ENCODE measurements around the gene SLC12A8. TPM values are rescaled to one million over a fixed set of nuclear protein-coding genes. Genes with fewer than 3 reads are reported as not detected.

The SLC12A8 gene
- total and polyA plus RNA-seq, 9 of the 15 experiments (the other 6 are each of a cell fraction or from before 2014, with no cell fraction given) = 0.04 to 0.33 (median 0.09) TPM; not detected in 4

DNA sequence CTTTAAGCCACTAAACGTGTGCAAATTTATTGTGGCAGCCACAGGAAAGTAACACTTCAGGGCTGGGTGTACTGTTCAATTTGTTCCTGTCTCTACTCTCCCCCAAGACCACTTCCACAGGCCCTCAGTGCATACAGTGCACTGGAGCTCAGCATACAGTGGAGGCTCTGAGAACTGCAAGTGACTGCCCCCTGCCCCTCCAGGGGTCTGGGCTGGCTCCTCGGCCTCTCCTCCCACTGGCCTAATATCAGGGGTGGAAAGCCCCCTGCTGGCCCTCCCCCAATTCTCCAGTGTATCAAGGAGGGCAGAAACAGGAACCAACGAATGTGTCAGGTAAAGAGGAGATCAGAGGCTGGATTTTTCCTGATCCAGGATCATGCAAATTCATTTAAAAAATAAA is 136.8 kb downstream of the SLC12A8 start:
- no peak overlapping the region for H3K4me3 ChIP-seq
- no peaks in the 10 kb centered on the region for H3K9me3 ChIP-seq (replicated peaks; ENCODE audit: control insufficient read depth, insufficient read depth, low read depth, low read length)
- ChIA-PET POLR2A (no interaction called here), CTCF (ENCODE audit: low intra/inter-chr PET ratio) (no interaction called here)
- DNase-seq (ENCODE audit: extremely low read depth in 1 of 4, low spot score in 3 of 4) = no peak
- H3K27ac ChIP-seq (ENCODE audit: extremely low read depth, low read depth, low read length) = no peak overlapping the region
- ATAC-seq = peak; percentile 47; the same call in 1 of the 3 replicates
- H3K27me3 ChIP-seq (ENCODE audit: control insufficient read depth in 2 of 2, insufficient read depth in 2 of 2, low read length in 2 of 2) = peaks cover 0 to 4% of the 10 kb centered on the region in 2 experiments; a peak in 2 of 5 replicates
- H3K9ac ChIP-seq (ENCODE audit: insufficient read depth in 1 of 2, low read depth in 2 of 2, low read length in 2 of 2) = no peak overlapping the region
- intact Hi-C loops (cut with micrococcal nuclease) (no loop called here), in situ Hi-C loops (cut with MboI) (no loop called here)
- FAIRE-seq = no peak
- no peaks in the 10 kb centered on the region for H3K9me1 ChIP-seq (ENCODE audit: control insufficient read depth, insufficient read depth, low read length)
- WGBS (ENCODE audit: insufficient coverage, low coverage, missing lambda C conversion rate) = 0% methylated on average over 3 of the region's 3 CpGs
- no TSS peak for BruUV-seq (replicated peaks)
- H3K79me2 ChIP-seq (ENCODE audit: control insufficient read depth, insufficient read depth, low read length) = no peaks in the 10 kb centered on the region
- H2AFZ ChIP-seq (ENCODE audit: low read depth, low read length) = no peak overlapping the region
- no peaks in the 10 kb centered on the region for H3K4me1 ChIP-seq (replicated peaks in 1 of 2; ENCODE audit: control insufficient read depth in 2 of 2, insufficient read depth in 2 of 2, low read length in 2 of 2)
- no peaks in the 10 kb centered on the region for H4K20me1 ChIP-seq (replicated peaks; ENCODE audit: control insufficient read depth, insufficient read depth, low read length)
- no peak overlapping the region for H3K4me2 ChIP-seq (ENCODE audit: insufficient read depth, low read length)
- H3K36me3 ChIP-seq (ENCODE audit: control insufficient read depth, insufficient read depth, low read length) = no peaks in the 10 kb centered on the region
- no peak for TF ChIP-seq HBP1 (CRISPR knock-in tag; IDR thresholded peaks at IDR 0.05)
- TF ChIP-seq ERF (CRISPR knock-in tag; IDR thresholded peaks at IDR 0.05) = no peak
- TF ChIP-seq PURB (CRISPR knock-in tag; IDR thresholded peaks at IDR 0.05; ENCODE audit: low read depth) = no peak
- no peak for TF ChIP-seq PRDM10 (IDR thresholded peaks at IDR 0.05; ENCODE audit: partially characterized antibody)
- TF ChIP-seq, protein P1, sequence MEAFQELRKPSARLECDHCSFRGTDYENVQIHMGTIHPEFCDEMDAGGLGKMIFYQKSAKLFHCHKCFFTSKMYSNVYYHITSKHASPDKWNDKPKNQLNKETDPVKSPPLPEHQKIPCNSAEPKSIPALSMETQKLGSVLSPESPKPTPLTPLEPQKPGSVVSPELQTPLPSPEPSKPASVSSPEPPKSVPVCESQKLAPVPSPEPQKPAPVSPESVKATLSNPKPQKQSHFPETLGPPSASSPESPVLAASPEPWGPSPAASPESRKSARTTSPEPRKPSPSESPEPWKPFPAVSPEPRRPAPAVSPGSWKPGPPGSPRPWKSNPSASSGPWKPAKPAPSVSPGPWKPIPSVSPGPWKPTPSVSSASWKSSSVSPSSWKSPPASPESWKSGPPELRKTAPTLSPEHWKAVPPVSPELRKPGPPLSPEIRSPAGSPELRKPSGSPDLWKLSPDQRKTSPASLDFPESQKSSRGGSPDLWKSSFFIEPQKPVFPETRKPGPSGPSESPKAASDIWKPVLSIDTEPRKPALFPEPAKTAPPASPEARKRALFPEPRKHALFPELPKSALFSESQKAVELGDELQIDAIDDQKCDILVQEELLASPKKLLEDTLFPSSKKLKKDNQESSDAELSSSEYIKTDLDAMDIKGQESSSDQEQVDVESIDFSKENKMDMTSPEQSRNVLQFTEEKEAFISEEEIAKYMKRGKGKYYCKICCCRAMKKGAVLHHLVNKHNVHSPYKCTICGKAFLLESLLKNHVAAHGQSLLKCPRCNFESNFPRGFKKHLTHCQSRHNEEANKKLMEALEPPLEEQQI (IDR thresholded peaks at IDR 0.05) = no peak
- TF ChIP-seq, protein P2, sequence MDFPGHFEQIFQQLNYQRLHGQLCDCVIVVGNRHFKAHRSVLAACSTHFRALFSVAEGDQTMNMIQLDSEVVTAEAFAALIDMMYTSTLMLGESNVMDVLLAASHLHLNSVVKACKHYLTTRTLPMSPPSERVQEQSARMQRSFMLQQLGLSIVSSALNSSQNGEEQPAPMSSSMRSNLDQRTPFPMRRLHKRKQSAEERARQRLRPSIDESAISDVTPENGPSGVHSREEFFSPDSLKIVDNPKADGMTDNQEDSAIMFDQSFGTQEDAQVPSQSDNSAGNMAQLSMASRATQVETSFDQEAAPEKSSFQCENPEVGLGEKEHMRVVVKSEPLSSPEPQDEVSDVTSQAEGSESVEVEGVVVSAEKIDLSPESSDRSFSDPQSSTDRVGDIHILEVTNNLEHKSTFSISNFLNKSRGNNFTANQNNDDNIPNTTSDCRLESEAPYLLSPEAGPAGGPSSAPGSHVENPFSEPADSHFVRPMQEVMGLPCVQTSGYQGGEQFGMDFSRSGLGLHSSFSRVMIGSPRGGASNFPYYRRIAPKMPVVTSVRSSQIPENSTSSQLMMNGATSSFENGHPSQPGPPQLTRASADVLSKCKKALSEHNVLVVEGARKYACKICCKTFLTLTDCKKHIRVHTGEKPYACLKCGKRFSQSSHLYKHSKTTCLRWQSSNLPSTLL (IDR thresholded peaks at IDR 0.05) = no peak
- TF ChIP-seq, protein P3, sequence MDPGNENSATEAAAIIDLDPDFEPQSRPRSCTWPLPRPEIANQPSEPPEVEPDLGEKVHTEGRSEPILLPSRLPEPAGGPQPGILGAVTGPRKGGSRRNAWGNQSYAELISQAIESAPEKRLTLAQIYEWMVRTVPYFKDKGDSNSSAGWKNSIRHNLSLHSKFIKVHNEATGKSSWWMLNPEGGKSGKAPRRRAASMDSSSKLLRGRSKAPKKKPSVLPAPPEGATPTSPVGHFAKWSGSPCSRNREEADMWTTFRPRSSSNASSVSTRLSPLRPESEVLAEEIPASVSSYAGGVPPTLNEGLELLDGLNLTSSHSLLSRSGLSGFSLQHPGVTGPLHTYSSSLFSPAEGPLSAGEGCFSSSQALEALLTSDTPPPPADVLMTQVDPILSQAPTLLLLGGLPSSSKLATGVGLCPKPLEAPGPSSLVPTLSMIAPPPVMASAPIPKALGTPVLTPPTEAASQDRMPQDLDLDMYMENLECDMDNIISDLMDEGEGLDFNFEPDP (CRISPR knock-in tag; IDR thresholded peaks at IDR 0.05) = no peak
- TF ChIP-seq RFX5 (IDR thresholded peaks at IDR 0.05; ENCODE audit: low read depth, low read length) = no peak
- no peak for TF ChIP-seq GATA2 (CRISPR knock-in tag; IDR thresholded peaks at IDR 0.05)
- TF ChIP-seq EP400 (IDR thresholded peaks at IDR 0.05) = no peak
- TF ChIP-seq HES1 (IDR thresholded peaks at IDR 0.05; ENCODE audit: low read depth) = no peak
